Right lobe of liver (tissue), 6 donors: ENCODE data around the gene LZTR1. TPM values are rescaled to one million over a fixed set of nuclear protein-coding genes. Genes with fewer than 3 reads are reported as not detected.
"Not testable (repeated sequence)": the region's sequence is repeated elsewhere in the genome, so short reads cannot be mapped to it uniquely, and the experiment has no call there.

Experiments
- ATAC-seq, 4 donors: fragments of 200-7000 bp; cut with Tn5 transposase; one replicate each; pipeline ENCODE4 v1.9.1; 2020; ENCODE audit warnings: mild to moderate bottlenecking in 4 of 4, moderate library complexity in 4 of 4
- DNase-seq, 3 donors: peaks; one replicate each; pipeline ENCODE4 v3.0.0-alpha.2; 2020
- H3K27ac ChIP-seq, 3 donors: fragments of 200-600 bp; one replicate each; pipeline ENCODE4 v1.8.0; 2022
- H3K27me3 ChIP-seq, 2 donors: fragments of 200-600 bp; one replicate each; pipeline ENCODE4 v1.8.0; 2022
- H3K36me3 ChIP-seq, 4 donors: fragments of 200-600 bp; sonication (generic) in 1 of 4; one replicate each; pipeline versions ENCODE4 v1.5.1 to v1.8.0; 2017 to 2022; ENCODE audit warnings: control low read depth in 1 of 4
- H3K4me1 ChIP-seq, 4 donors: fragments of 200-600 bp; sonication (generic) in 1 of 4; one replicate each; pipeline versions ENCODE4 v1.5.1 to v1.8.0; 2017 to 2022; ENCODE audit warnings: control low read depth in 1 of 4
- H3K4me3 ChIP-seq, 3 donors: fragments of 200-600 bp; one replicate each; pipeline ENCODE4 v1.8.0; 2022
- H3K9me3 ChIP-seq, 4 donors: fragments of 200-600 bp; sonication (generic) in 1 of 4; one replicate each; pipeline versions ENCODE4 v1.5.1 to v1.8.0; 2017 to 2022; ENCODE audit warnings: control low read depth in 1 of 4
- POLR2A ChIP-seq: fragments of 450-650 bp; IDR thresholded peaks from one replicate; pipeline ENCODE4 v1.6.1; 2017; ENCODE audit warnings: antibody characterized with exemption, mild to moderate bottlenecking
- WGBS: methylation state at CpG from one replicate; pipeline ENCODE4 v1.1.6; 2018; ENCODE audit warnings: low coverage, low lambda C conversion rate; ENCODE audit not compliant: insufficient coverage; ENCODE audit errors: missing lambda C conversion rate; 5-methylcytosine and 5-hydroxymethylcytosine counted together
- intact Hi-C, 2 donors: fragments of 100-400 bp; cut with DNase I; formaldehyde crosslinking; loops; one replicate each; pipeline versions ENCODE4 v1.11.2 to v1.14.1; 2022
- total RNA-seq, 6 experiments: library from RNA; depleted of rRNA in 2 of 6; stranded (reverse); fragments of >200 nt in 2 of 6; fragmentation: NEBNext Ultra II Directional in 3 of 6; extraction: Animal tissue kit (Norgen Biotek cat#: 25700) in 3 of 6; gene quantifications; one replicate each; pipeline versions ENCODE4 v1.1.0 to v1.2.4, GENCODE V29; 2016 to 2023
- TF ChIP-seq, protein P1 (sequence below), 4 donors: fragments of 200-600 bp in 3 of 4; fragments of 450-650 bp in 1 of 4; IDR thresholded peaks; one replicate each; pipeline versions ENCODE4 v1.5.1 to v1.8.0; 2016 to 2022; ENCODE audit warnings: antibody characterized with exemption in 4 of 4, mild to moderate bottlenecking in 2 of 4
- donor health status: DM: no; HTN: yes; CAD: no.
- donor health status: DM: no; HTN: no; CAD: no.
- donor health status: DM: no; HTN: no; CAD: no.
- donor health status: DM: no; HTN: yes; CAD: no.
- donor health status: DM: no; HTN: yes; CAD: no.

Gene LZTR1
- total RNA-seq, 6 experiments from 2014 or later, result 22.7 to 33.3 (median 27.0) TPM

DNA sequence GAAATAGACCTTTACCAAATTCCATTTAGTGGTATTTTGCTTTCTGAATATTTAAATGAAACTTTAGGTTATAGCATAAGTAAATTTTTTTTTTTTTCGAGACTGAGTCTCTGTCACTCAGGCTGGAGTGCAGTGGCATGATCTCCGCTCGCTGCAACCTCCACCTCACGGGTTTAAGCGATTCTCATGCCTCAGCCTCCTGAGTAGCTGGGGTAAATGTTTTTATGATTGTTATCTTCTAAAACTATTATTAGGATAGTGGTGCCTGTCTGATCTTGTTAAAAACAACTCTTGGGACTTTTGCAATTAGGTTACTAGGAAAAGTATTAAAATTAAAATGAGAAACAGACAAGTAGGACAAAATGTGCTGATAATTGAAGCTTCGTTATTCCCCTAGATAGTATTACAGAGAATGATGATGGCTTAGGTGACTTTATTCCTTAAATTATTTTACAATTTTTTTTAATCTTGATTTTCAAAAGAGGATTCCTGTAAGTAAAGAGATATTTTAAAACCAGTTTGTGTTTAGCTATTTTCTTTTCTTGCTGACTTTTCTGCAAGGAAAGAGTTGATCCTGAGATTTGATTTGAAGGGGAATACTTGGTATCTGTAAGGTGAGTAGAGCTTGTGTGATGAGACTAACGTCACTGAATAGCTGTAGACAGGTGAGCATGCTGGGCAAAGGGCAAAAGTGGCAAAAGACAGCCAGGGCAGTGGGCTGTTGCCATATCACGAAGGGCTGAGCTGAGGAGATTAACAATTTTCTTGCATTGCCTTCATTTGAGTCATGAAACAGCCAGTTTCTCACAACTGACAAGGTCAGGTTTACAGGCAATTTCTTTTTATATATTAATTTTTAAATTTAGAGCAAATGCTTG lies 44.1 kb upstream of the LZTR1 start:
- no peak for TF ChIP-seq POLR2A
- TF ChIP-seq, protein P1, sequence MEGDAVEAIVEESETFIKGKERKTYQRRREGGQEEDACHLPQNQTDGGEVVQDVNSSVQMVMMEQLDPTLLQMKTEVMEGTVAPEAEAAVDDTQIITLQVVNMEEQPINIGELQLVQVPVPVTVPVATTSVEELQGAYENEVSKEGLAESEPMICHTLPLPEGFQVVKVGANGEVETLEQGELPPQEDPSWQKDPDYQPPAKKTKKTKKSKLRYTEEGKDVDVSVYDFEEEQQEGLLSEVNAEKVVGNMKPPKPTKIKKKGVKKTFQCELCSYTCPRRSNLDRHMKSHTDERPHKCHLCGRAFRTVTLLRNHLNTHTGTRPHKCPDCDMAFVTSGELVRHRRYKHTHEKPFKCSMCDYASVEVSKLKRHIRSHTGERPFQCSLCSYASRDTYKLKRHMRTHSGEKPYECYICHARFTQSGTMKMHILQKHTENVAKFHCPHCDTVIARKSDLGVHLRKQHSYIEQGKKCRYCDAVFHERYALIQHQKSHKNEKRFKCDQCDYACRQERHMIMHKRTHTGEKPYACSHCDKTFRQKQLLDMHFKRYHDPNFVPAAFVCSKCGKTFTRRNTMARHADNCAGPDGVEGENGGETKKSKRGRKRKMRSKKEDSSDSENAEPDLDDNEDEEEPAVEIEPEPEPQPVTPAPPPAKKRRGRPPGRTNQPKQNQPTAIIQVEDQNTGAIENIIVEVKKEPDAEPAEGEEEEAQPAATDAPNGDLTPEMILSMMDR (IDR thresholded peaks at IDR 0.05), result no peak
- H3K4me1 ChIP-seq, result peaks cover 0 to 60% (median 24%) of the 10 kb centered on the region in 4 donors
- DNase-seq (peak in 1 of 3 donors; percentile 72), ATAC-seq (peak; percentile 70 to 89 (median 76))
- H3K27me3 ChIP-seq, result no peaks in the 10 kb centered on the region
- no peak overlapping the region for H3K4me3 ChIP-seq
- intact Hi-C loops, result no loop called here
- 55% methylated on average over 8 of the region's 8 CpGs for WGBS
- peak overlapping the region in 2 of 3 donors; percentile 54 to 66 for H3K27ac ChIP-seq
- H3K9me3 ChIP-seq, result no peaks in the 10 kb centered on the region
- H3K36me3 ChIP-seq, result peaks cover 0 to 18% (median 10%) of the 10 kb centered on the region in 4 donors

DNA sequence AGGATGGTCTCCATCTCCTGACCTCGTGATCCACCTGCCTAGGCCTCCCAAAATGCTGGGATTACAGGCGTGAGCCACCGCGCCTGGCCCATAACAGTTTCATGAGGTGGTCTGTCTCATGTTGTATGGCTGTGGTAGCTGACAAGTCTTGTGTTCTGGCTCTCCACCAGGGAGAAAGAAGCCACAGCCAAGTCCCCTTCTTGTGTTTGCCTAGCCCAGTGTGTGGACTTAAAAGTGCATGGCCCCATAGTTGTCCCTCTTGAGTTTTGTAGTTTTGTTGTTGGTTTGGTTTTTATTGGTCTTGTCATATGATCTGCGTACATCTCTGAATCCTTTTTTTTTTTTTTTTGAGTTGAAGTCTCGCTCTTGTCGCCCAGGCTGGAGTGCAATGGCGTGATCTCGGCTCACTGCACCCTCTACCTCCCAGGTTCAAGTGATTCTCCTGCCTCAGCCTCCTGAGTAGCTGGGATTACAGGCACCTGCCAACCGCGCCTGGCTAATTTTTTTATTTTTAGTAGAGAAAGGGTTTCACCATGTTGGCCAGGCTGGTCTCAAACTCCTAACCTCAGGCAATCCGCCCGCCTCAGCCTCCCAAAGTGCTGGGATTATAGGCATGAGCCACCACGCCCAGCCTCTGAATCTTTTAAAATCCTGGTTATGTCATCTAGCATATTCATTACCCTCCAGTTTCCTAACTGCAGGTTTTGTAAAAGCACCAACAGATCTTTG lies 42.5 kb upstream of the LZTR1 start:
- 95% methylated on average over 10 of the region's 14 CpGs for WGBS

DNA sequence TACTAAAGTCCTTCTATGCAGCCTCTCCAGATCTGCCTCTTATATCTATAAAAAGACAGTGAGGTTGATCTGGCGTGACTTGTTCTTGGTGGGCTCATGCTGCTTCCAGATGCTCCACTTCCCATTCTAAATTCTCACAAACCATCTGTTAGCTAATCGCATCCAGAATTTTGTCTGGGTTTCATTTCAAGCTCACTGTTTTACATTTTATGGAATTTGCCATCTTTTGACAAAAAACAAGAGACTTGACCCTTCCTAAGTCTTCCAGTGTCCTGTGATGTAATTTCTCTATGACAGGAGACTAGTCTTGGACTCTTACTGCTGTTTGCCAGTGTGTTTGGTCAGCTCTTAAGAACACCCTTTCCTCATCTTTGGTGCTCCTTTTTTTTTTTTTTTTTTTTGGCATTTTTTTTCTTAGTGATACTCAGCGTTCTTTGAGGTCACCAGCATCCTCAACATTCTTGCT lies 41.9 kb upstream of the LZTR1 start:
- H3K9me3 ChIP-seq, result no peaks in the 10 kb centered on the region
- DNase-seq, result no peak
- peaks cover 0 to 1% (median under 1%) of the 10 kb centered on the region in 4 donors for H3K36me3 ChIP-seq
- ATAC-seq, result no peak
- H3K4me3 ChIP-seq, result no peak overlapping the region
- WGBS, result 92% methylated on average over 2 of the region's 3 CpGs
- TF ChIP-seq, protein P1 (IDR thresholded peaks at IDR 0.05), result no peak
- TF ChIP-seq POLR2A, result no peak
- intact Hi-C loops, result loop anchor here in 1 of 2 donors (10.0 kb wide), 1 partner anchor 55 kb away; no protein-coding TSS in a partner anchor
- no peaks in the 10 kb centered on the region for H3K27me3 ChIP-seq
- H3K4me1 ChIP-seq, result peaks cover 0 to 60% (median 24%) of the 10 kb centered on the region in 4 donors
- H3K27ac ChIP-seq, result no peak overlapping the region

More for the DNA sequence above, 42.5 kb upstream of the LZTR1 start:
- H3K4me1 ChIP-seq, result peaks cover 0 to 60% (median 24%) of the 10 kb centered on the region in 4 donors
- H3K4me3 ChIP-seq, H3K36me3 ChIP-seq, H3K9me3 ChIP-seq, H3K27me3 ChIP-seq, H3K27ac ChIP-seq, ATAC-seq, DNase-seq: not testable (repeated sequence)
- intact Hi-C loops, result loop anchor here in 1 of 2 donors (10.0 kb wide), 1 partner anchor 55 kb away; no protein-coding TSS in a partner anchor

DNA sequence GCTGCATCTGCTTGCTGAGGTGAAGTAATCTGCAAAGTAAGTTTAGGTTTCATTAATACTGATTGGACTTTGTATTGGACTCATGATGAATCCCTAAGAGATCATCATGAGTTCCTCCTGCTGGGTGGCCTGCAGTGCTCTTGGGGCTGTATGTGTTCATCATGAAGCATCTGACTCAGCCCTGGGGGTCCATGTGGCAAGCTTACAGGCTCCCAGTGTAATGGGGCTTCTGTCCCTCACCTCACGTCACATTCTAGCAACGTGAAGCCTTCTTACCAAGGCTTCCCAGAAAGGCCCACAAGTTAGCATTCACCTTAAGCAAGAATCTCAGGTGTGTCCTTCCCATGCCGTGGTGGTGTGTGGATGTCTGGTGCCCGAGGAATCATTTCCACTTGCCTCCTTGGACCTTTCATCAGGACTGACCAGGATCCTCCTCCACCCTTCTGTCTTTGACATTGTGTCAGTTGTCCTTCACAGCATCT lies 41.2 kb upstream of the LZTR1 start:
- no peak overlapping the region for H3K4me3 ChIP-seq
- DNase-seq (no peak), ATAC-seq (peak in 2 of 4 donors; percentile 16 to 38)
- TF ChIP-seq, protein P1 (IDR thresholded peaks at IDR 0.05), result no peak
- no peak for TF ChIP-seq POLR2A
- H3K27me3 ChIP-seq, result no peaks in the 10 kb centered on the region
- no peaks in the 10 kb centered on the region for H3K36me3 ChIP-seq
- peaks cover 0 to 55% (median 21%) of the 10 kb centered on the region in 4 donors for H3K4me1 ChIP-seq
- no peaks in the 10 kb centered on the region for H3K9me3 ChIP-seq
- 100% methylated on average over 1 of the region's 4 CpGs for WGBS
- intact Hi-C loops, result loop anchor here in 1 of 2 donors (10.0 kb wide), 1 partner anchor 54 kb away; no protein-coding TSS in a partner anchor
- no peak overlapping the region for H3K27ac ChIP-seq

DNA sequence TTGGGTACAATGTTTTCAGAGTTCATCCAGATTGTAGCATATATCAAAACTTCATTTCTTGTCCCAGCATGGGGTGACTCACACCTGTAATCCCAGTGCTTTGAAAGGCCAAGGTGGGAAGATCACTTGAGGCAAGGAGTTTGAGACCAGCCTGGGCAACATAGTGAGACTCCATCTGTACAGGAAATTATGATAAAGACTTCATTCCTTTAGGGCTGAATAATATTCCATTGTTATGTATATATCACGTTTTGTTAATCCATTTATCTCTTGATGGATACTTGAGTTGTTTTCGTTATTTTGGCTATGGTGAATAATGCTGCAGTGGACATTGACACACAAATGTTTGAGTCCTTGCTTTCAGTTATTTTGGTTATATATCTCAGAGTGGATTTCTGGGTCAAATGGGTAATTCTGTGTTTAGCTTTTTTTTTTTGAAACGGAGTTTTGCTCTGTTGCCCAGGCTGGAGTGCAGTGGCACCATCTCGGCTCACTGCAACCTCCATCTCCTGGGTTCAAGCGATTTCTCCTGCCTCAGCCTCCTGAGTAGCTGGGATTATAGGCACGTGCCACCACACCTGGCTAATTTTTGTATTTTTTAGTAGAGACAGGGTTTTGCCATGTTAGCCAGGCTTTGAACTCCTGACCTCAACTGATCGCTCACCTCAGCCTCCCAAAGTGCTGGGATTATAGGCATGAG lies 39.7 kb upstream of the LZTR1 start:
- not testable (repeated sequence) for H3K27me3 ChIP-seq, ATAC-seq, H3K4me3 ChIP-seq, H3K36me3 ChIP-seq, DNase-seq, H3K27ac ChIP-seq, H3K9me3 ChIP-seq
- peaks cover 0 to 43% (median 15%) of the 10 kb centered on the region in 4 donors for H3K4me1 ChIP-seq
- intact Hi-C loops, result loop anchor here in 1 of 2 donors (10.0 kb wide), 1 partner anchor 52 kb away; no protein-coding TSS in a partner anchor
- 76% methylated on average over 7 of the region's 7 CpGs for WGBS
